Measurements from ENCODE around the gene NADK.
"Not testable (repeated sequence)": the region's sequence is repeated elsewhere in the genome, so short reads cannot be mapped to it uniquely, and the experiment has no call there.

Gene NADK

GRCh38 chr1:1761504-1762376 lies 16.5 kb downstream of the NADK start:
- no peak for DNase-seq

GRCh38 chr1:1760715-1761114 lies 17.6 kb downstream of the NADK start:
- no peak for DNase-seq

GRCh38 chr1:1760345-1760650 lies 18.0 kb downstream of the NADK start:
- no peak for DNase-seq

GRCh38 chr1:1759456-1760344 lies 18.6 kb downstream of the NADK start:
- DNase-seq: no peak

DNA sequence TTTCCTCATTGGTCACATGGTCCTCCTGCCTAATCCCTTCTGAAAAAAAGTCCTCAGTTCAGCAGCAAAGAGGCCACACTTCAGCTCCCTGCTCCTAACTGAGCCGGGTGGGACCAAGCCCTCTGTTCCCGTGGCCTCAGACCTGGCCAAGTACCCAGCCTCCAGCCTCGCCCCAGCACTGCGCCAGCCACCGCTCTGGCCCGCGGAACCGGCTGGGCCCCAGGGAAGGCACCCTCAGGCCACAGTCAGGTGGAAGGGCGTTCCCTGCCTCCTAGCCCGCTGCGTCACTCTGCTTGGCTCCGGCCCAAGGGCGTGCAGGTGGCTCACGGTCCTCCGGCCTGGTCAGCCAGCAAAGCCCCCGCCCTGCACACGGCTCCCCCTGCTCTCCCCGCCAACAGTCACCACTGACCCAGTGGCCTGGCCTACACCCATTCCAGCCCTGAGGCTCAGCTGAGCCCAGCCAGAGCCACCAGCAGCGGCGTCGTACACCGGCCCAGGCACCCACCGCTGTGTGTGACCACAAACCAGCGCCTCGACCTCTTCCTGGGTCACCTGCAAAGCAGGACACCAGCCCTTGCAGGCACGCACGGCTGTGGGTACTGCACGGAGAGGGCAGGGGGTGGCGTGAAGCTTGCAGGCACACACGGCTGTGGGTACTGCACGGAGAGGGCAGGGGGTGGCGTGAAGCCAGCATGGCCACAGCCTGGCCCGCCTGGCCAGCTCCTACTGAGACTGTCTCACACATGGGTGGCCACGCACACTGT lies 19.4 kb downstream of the NADK start:
- DNase-seq: no peak

DNA sequence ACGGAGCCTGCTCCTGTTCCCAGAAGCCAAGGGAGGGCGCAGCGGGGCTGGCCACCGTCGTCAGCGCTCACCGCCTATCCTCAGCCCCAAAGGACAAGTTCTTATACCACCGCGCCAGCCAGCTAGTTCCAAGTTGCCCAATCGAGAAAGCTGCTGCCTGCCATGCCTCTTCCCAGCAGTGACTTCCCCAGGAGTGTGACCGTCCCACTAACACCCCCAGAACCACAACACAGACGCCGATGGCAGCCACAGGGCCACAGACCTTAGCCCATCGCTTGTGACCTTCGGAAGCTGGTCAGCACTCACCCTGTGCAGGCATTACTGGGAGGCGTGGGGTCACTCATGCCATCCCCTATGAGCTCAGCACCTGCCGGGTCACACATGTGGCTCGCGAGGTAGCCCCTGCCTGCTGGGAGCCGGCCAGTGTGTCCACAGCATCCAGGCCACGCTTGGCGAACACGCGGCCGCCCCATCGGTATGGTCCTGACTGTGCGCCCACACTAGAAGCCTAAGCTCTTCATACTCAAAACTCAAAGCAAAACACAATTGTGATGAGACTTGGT lies 20.1 kb downstream of the NADK start:
- no peak for DNase-seq

DNA sequence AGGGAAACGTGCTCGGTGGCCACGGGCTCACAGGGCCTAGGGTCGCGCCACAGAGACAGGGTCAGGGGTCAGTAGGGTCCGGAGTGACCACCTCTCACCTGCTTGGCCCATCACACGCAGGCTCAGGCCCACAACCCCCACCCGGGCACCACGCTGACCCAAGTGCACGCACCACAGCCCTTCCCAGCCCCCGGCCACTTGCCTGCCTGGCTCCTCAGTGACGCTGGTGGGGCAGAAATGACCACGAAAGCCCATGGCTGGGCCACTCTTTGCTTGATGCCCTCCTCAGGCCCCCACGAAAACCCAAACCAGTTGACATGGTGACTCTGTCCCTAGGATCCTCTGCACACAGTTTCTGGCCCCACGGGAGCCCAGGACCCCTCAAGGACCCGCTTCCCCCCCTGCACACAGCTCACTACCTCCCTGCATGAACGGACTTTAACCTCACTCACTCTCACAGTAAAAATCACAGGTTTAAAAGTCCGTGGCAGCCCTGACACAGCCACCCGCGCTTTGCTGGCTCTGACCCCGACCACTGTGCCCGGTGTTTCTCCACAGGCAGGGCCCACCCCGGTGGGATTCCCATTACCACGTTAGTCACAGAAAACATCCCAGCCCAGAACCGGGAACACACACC lies 20.7 kb downstream of the NADK start:
- DNase-seq: no peak

GRCh38 chr1:1756661-1757421 lies 21.4 kb downstream of the NADK start:
- no peak for DNase-seq

GRCh38 chr1:1755852-1756251 lies 22.4 kb downstream of the NADK start:
- DNase-seq: no peak

DNA sequence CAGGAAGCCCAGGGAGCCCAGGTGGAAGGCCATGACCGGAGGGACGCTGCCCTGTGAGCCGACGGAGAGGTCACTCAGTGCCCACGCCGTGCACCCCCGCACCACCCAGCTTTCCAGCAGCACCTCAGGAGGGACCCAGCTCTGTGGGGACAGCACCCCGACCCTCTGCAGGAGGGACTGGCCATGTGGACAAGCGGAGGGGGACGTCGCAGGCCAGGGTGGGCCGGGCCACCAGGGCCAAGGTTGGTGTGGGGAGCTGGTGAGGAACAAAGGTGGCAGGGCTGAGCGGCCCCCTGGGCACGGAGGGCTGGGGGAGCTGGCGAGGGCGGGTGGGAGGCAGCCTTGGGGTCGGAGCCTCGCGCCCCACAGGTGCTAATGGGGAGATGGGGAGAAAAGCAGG lies 22.8 kb downstream of the NADK start:
- no peak for DNase-seq

DNA sequence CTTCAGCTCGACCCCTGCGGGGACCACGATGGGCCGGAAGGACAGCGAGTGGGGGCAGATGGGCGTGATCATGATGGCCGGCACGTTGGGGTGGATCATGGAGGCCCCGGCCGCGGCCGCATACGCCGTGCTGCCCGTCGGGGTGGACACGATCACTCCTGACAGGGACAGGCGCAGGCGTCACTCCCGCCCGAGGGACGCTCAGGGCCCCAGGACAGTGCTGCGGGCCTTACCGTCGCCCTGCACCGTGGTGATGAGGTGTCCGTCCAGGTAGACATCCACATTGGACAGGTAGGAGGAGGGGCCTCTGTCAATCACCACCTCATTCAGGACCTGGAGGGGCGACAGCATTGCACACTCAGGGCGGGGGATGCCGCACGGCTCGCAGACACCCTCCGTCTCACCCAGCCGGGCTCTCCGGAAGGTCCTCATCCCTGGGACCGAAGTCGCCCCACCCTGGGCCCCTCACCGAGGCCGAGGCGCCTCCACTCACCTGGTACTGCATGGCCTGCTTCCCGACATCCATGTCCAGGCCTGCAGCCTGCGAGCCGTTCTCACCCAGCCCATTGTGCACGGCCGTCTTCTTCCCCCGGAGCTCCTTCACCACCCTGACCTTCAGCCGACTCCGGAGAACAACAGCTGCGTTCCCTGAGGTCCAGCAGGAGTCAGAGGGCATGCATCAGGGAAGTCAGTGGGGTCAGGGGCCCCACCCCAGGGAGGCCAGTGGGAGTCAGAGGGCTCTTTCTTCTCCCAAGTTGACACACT lies 24.0 kb downstream of the NADK start:
- DNase-seq: no peak

DNA sequence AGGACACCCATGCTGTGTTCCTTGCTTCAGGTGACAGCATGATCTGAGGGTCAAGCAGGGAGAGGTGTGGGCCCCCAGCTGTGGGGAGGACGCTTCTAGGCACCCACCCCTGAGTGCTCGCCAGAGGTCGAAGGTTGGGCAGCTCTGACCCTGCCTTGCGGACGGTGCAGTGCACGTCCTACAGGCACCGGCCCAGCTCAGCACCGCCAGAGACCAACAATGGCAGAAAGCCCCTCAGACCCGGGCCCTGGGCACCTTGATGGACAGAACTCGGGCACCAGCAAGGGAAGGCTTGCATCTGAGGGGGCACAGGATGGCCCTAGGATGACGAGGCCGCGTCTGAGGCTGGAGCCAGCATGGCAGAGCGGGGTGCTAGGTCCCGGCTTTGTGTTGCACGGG lies 24.7 kb downstream of the NADK start:
- DNase-seq: no peak

DNA sequence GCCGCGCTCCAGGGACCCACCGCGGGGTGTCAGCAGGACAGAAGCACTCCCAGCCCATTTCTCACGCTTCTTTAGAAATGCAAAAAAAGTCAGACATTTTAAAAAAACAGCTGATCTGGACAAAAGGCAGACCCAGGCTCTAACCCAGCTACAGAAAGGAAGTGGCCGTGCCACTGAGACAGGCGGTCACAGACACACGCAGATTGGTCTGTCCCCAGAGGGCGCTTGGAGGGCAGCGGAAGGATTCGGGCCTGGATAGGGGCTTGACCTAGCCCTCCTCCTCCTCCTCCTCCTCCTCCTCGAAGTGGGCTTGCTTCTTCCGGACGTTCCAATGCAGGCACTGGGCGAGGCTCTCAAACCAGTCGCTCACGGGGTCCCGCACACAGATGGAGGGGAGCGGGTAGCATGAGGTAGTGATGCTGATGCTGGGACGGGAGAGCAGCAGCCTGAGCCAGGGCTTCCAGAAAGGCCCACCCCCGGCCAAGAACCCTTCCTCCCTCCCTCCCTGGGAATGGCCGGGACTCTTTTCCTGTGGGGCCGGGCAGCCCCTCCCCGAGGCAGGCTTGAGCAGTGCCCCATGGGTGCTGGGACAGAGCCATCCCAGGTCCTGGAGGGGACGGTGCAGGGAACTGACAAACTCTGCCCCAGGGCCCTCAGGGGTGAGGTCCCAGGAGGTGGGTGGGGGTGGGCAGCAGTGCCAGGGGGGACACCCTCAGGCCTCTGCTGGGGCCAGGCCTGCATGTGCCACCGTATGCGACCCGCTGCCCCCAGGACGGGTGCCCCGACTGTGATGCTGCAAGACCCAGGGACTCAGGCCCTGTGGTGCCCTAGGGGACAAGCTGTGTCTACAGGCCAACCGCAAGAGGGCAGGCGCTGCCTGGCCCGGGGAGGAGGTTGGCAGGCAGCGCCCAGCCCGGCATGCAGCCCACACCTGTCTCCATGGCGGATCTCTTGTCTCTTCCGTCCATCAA lies 25.3 kb downstream of the NADK start:
- no peak for DNase-seq

- no peak for DNase-seq
These were observed 26.1 kb downstream of the NADK start for GRCh38 chr1:1752190-1752589.

DNA sequence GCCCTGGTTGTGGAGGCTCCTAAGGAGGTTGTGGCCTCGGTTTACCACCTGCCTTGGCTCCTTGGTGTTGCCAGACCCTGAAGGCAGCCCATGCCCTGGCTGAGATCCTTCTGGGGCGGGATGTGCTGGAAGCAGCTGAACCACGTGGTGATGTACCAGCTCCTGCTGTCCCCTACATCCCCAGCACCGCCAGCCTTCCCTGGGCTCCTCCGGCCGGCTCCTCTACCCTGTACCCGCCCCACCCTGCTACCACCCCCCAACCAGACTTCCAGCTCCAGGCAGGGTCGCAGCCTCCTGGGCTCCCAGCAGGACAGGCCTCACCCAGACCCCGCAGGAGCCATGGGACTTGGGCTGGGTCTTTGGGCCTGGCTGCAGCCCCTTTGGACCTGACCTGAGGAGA lies 28.3 kb downstream of the NADK start:
- not testable (repeated sequence) for DNase-seq

- DNase-seq: no peak
These were observed 29.5 kb downstream of the NADK start for GRCh38 chr1:1748686-1749321.

GRCh38 chr1:1746566-1746909 lies 31.7 kb downstream of the NADK start:
- DNase-seq: not testable (repeated sequence)

- DNase-seq: not testable (repeated sequence)
These were observed 32.4 kb downstream of the NADK start for GRCh38 chr1:1745651-1746565.
